H1 (cell line): Measurements from ENCODE around the gene ZFP91. TPM values are rescaled to one million over a fixed set of nuclear protein-coding genes. Genes with fewer than 3 reads are reported as not detected.

Experiments used
- CTCF ChIA-PET: fragments of 300-600 bp; sonication (Branson Sonifier 250); formaldehyde crosslinking; loops from one replicate; lab custom pipeline; 2021; ENCODE audit not compliant: partially characterized antibody; lab: Charles Lee
- POLR2A ChIA-PET: fragments of 300-600 bp; sonication (Branson Sonifier 250); formaldehyde crosslinking; loops from one replicate; lab custom pipeline; 2021; ENCODE audit warnings: inconsistent platforms; ENCODE audit not compliant: partially characterized antibody; lab: Charles Lee
- DNase-seq, 2 experiments: peaks; one replicate each; pipeline versions ENCODE4 v3.0.0 to v3.0.0-alpha.2; 2010 to 2022; ENCODE audit warnings: low spot score in 2 of 2, low read depth in 1 of 2, mixed read lengths in 1 of 2
- FAIRE-seq: peaks from 2 replicates; lab custom pipeline; 2011; peaks lifted over from hg19 to GRCh38; lab: Jason Lieb, UNC
- H2AFZ ChIP-seq: 2 replicates; pipeline ENCODE4 v1.8.1; 2012; ENCODE audit warnings: low read length, inconsistent platforms
- H2AK5ac ChIP-seq: 2 replicates; pipeline ENCODE4 v1.6.1; 2013; ENCODE audit warnings: low read depth, low read length
- H2BK120ac ChIP-seq: replicated peaks from 2 replicates; pipeline ENCODE3; 2013; ENCODE audit warnings: low read depth, low read length, inconsistent platforms
- H2BK12ac ChIP-seq: 2 replicates; pipeline ENCODE4 v1.6.1; 2013; ENCODE audit warnings: low read depth, low read length
- H2BK15ac ChIP-seq: 2 replicates; pipeline ENCODE4 v1.6.1; 2013; ENCODE audit warnings: low read length
- H2BK20ac ChIP-seq: 2 replicates; pipeline ENCODE4 v1.6.1; 2013; ENCODE audit warnings: low read length
- H2BK5ac ChIP-seq: 2 replicates; pipeline ENCODE4 v1.6.1; 2013; ENCODE audit warnings: low read depth, low read length
- H3K14ac ChIP-seq: 2 replicates; pipeline ENCODE4 v1.6.1; 2013; ENCODE audit warnings: inconsistent platforms; ENCODE audit not compliant: insufficient read length
- H3K18ac ChIP-seq: 2 replicates; pipeline ENCODE4 v1.6.1; 2013; ENCODE audit warnings: low read length; ENCODE audit errors: extremely low read depth
- H3K23ac ChIP-seq: 2 replicates; pipeline ENCODE4 v1.6.1; 2013; ENCODE audit warnings: inconsistent platforms; ENCODE audit not compliant: insufficient read length
- H3K23me2 ChIP-seq: 2 replicates; pipeline ENCODE4 v1.6.1; 2013; ENCODE audit warnings: low read depth, low read length
- H3K27ac ChIP-seq: 2 replicates; pipeline ENCODE4 v1.6.1; 2011; ENCODE audit warnings: low read depth, low read length, inconsistent platforms
- H3K27me3 ChIP-seq, 4 experiments: replicated peaks in 1 of 4; 1 replicate in 1 of 4; 2 replicates in 3 of 4; pipeline versions ENCODE4 v1.6.1 to v1.8.1; 2011 to 2013; ENCODE audit warnings: low read length in 3 of 4, mild to moderate bottlenecking in 3 of 4, inconsistent platforms in 2 of 4, mixed read lengths in 2 of 4, moderate library complexity in 1 of 4; ENCODE audit not compliant: control insufficient read depth in 3 of 4, insufficient read depth in 3 of 4; ENCODE audit errors: extremely low read depth in 1 of 4
- H3K36me3 ChIP-seq, 4 experiments: 2 replicates each; pipeline versions ENCODE4 v1.6.1 to v1.8.1; 2011 to 2013; ENCODE audit warnings: mild to moderate bottlenecking in 4 of 4, low read length in 3 of 4, moderate library complexity in 2 of 4, control low read depth in 1 of 4, inconsistent platforms in 1 of 4; ENCODE audit not compliant: insufficient read depth in 4 of 4, control insufficient read depth in 2 of 4
- H3K4ac ChIP-seq: replicated peaks from 2 replicates; pipeline ENCODE3; 2013; ENCODE audit warnings: low read length, low read depth, mixed read lengths, inconsistent platforms; ENCODE audit not compliant: insufficient read length
- H3K4me1 ChIP-seq, 4 experiments: replicated peaks in 1 of 4; 1 replicate in 1 of 4; 2 replicates in 3 of 4; pipeline versions ENCODE4 v1.6.1 to v1.8.1; 2011 to 2013; ENCODE audit warnings: low read length in 3 of 4, inconsistent platforms in 2 of 4, mixed read lengths in 1 of 4; ENCODE audit not compliant: insufficient read depth in 4 of 4, control insufficient read depth in 3 of 4
- H3K4me2 ChIP-seq, 2 experiments: 2 replicates each; pipeline versions ENCODE4 v1.6.1 to v1.8.1; 2011 to 2013; ENCODE audit warnings: low read depth in 2 of 2, low read length in 2 of 2, control low read depth in 1 of 2, inconsistent platforms in 1 of 2, mild to moderate bottlenecking in 1 of 2; ENCODE audit not compliant: insufficient read depth in 1 of 2
- H3K4me3 ChIP-seq, 4 experiments: fragments of 200-600, 300-600 bp in 1 of 4; sonication (generic), shearing (Covaris generic), sonication (Bioruptor Twin) in 1 of 4; 2 replicates each; pipeline versions ENCODE4 v1.5.1 to v1.8.1; 2011 to 2016; ENCODE audit warnings: low read length in 4 of 4, low read depth in 3 of 4, control low read depth in 2 of 4, inconsistent platforms in 2 of 4, mild to moderate bottlenecking in 2 of 4, mixed read lengths in 1 of 4, moderate library complexity in 1 of 4; ENCODE audit not compliant: insufficient read depth in 2 of 4; ENCODE audit errors: extremely low read depth in 1 of 4
- H3K56ac ChIP-seq: replicated peaks from 2 replicates; pipeline ENCODE3; 2013; ENCODE audit warnings: low read depth, mild to moderate bottlenecking, mixed read lengths, low read length, inconsistent platforms; ENCODE audit not compliant: insufficient read length
- H3K79me1 ChIP-seq: 2 replicates; pipeline ENCODE4 v1.6.1; 2013; ENCODE audit warnings: low read depth, low read length, control low read depth
- H3K79me2 ChIP-seq, 2 experiments: 2 replicates each; pipeline versions ENCODE4 v1.6.1 to v1.8.1; 2012 to 2013; ENCODE audit warnings: low read length in 2 of 2, mild to moderate bottlenecking in 2 of 2, inconsistent platforms in 1 of 2; ENCODE audit not compliant: insufficient read depth in 2 of 2, control insufficient read depth in 1 of 2
- H3K9ac ChIP-seq, 4 experiments: replicated peaks in 1 of 4; 1 replicate in 1 of 4; 2 replicates in 3 of 4; pipeline versions ENCODE4 v1.6.1 to v1.8.1; 2011 to 2013; ENCODE audit warnings: low read depth in 3 of 4, low read length in 3 of 4, control low read depth in 2 of 4, mild to moderate bottlenecking in 2 of 4, moderate library complexity in 2 of 4, inconsistent platforms in 1 of 4; ENCODE audit errors: extremely low read depth in 1 of 4
- H3K9me3 ChIP-seq, 2 experiments: 2 replicates each; pipeline versions ENCODE4 v1.6.1 to v1.8.1; 2012 to 2013; ENCODE audit warnings: mild to moderate bottlenecking in 2 of 2, moderate library complexity in 2 of 2, control low read depth in 1 of 2, inconsistent platforms in 1 of 2, low read depth in 1 of 2, low read length in 1 of 2, mixed read lengths in 1 of 2; ENCODE audit not compliant: insufficient read depth in 2 of 2
- H4K20me1 ChIP-seq, 2 experiments: replicated peaks in 1 of 2; 2 replicates each; pipeline versions ENCODE3 to v1.8.1; 2011 to 2013; ENCODE audit warnings: inconsistent platforms in 2 of 2, low read length in 2 of 2, mild to moderate bottlenecking in 1 of 2; ENCODE audit not compliant: insufficient read depth in 2 of 2, control insufficient read depth in 1 of 2
- H4K5ac ChIP-seq: 2 replicates; pipeline ENCODE4 v1.6.1; 2013; ENCODE audit warnings: low read length, low read depth, mixed read lengths, inconsistent platforms; ENCODE audit not compliant: insufficient read length
- H4K8ac ChIP-seq: 2 replicates; pipeline ENCODE4 v1.8.0; 2013; ENCODE audit warnings: mild to moderate bottlenecking, moderate library complexity, low read length, inconsistent platforms; ENCODE audit not compliant: insufficient read depth; ENCODE audit errors: extremely low read depth
- H4K91ac ChIP-seq: replicated peaks from 2 replicates; pipeline ENCODE3; 2013; ENCODE audit warnings: low read length, mixed read lengths, inconsistent platforms; ENCODE audit not compliant: insufficient read length
- EZH2 ChIP-seq: fragments of 200-600 bp; sonication (generic); IDR thresholded peaks from 2 replicates; pipeline ENCODE4 v1.7.1; 2012; ENCODE audit warnings: low read depth, mild to moderate bottlenecking, moderate library complexity, low read length, inconsistent platforms; ENCODE audit not compliant: severe bottlenecking
- HDAC6 ChIP-seq: IDR thresholded peaks from one replicate; pipeline ENCODE4 v1.7.1; 2012; ENCODE audit warnings: low read depth, mild to moderate bottlenecking, inconsistent platforms, low read length, moderate library complexity
- POLR2A ChIP-seq, 2 experiments: IDR thresholded peaks; 1 replicate in 1 of 2; 2 replicates in 1 of 2; pipeline ENCODE4 v1.6.1; 2011; ENCODE audit warnings: low read depth in 2 of 2, low read length in 2 of 2, mild to moderate bottlenecking in 2 of 2; ENCODE audit errors: control extremely low read depth in 1 of 2
- SP4 ChIP-seq: IDR thresholded peaks from 2 replicates; pipeline ENCODE4 v1.6.1; 2012; ENCODE audit warnings: low read length, inconsistent platforms
- YY1 ChIP-seq: IDR thresholded peaks from 2 replicates; pipeline ENCODE4 v1.6.1; 2011; ENCODE audit warnings: low read depth, mild to moderate bottlenecking, low read length
- WGBS, 2 experiments: shearing (Covaris generic) in 1 of 2; methylation state at CpG; one replicate each; pipeline versions ENCODE4 v1.1.6 to v1.1.7; 2013 to 2015; ENCODE audit warnings: low lambda C conversion rate in 2 of 2, mixed read lengths in 2 of 2, inconsistent platforms in 1 of 2, low coverage in 1 of 2, missing lambda C conversion rate in 1 of 2; ENCODE audit not compliant: insufficient replicate concordance in 2 of 2, insufficient coverage in 1 of 2, insufficient read length in 1 of 2; ENCODE audit errors: extremely low coverage in 1 of 2, missing lambda C conversion rate in 1 of 2; 5-methylcytosine and 5-hydroxymethylcytosine counted together
- polyA plus RNA-seq, 7 experiments: library from polyadenylated mRNA; depleted of rRNA in 3 of 7; stranded (reverse) in 5 of 7; unstranded in 2 of 7; fragments of >200 nt in 5 of 7; fragments of 200-250 nt in 2 of 7; gene quantifications; 1 replicate in 5 of 7; 2 replicates in 1 of 7; 4 replicates in 1 of 7; pipeline versions ENCODE4 v1.2.1 to v1.2.3, GENCODE V29; 2011 to 2013; ENCODE audit warnings: missing spikeins in 2 of 7, mixed read lengths in 2 of 7
- total RNA-seq: library from RNA; stranded (reverse); fragmentation: NEBNext Ultra II Directional; extraction: Animal tissue kit (Norgen Biotek cat#: 25700); gene quantifications from 2 replicates; pipeline ENCODE4 v1.2.1, GENCODE V29; 2021
- TF ChIP-seq, protein P1 (sequence below): IDR thresholded peaks from 2 replicates; pipeline ENCODE4 v1.6.1; 2012; ENCODE audit warnings: inconsistent platforms

Gene ZFP91
- total and polyA plus RNA-seq, 2 of the 8 experiments (the other 6 are each of a cell fraction or from before 2014, with no cell fraction given) = 10.7 to 29.0 TPM

DNA sequence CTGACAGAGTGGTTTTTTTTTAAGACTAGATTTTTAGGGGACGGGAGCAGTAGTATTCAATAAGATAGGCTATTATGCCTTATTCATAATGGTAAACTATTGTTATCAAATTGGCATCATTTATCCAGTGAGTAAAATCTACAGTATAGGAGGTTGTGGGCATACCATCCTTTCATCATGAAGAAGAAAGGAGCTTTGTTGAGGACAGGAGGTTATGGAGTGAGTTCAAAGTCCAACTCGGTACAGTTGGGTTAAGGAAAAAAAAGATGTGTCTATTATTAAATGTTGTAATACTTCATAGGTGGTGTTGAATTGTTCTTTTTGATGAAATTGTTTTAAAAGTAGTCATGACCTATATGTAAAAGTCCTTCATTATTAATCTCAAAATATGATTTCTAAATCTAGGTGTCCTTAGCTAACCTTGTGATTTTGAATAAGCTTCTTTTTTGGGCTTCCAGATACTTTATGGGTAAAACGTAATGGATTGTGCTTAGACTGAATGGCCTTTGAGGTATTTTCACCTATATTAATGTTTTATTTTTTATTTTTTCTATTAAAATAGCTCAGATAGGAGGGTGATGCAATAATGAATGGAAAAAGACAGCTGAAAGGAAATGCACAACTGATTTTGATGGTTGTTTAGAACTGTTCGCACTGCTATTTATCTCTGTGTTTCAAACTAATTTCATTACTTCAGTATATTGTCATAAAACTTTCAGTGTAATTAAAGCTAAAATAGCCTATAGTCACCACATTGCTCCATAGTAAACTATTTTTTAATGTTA is 28.3 kb downstream of the ZFP91 start:
- Histone ChIP-seq H2BK15ac (no peak overlapping the region), H4K91ac (no peak overlapping the region), H3K23ac (no peak overlapping the region), H3K9ac (no peak overlapping the region), H3K9me3 (no peaks in the 10 kb centered on the region), H2BK5ac (no peak overlapping the region), H3K4me2 (no peak overlapping the region), H2BK120ac (no peak overlapping the region), H3K36me3 (peaks cover 5 to 26% (median 17%) of the 10 kb centered on the region in 4 experiments), H2AFZ (no peak overlapping the region), H3K27me3 (no peaks in the 10 kb centered on the region), H4K5ac (no peak overlapping the region), H3K14ac (no peak overlapping the region), H3K27ac (no peak overlapping the region), H2AK5ac (no peak overlapping the region), H3K4me3 (no peak overlapping the region), H3K4me1 (peaks cover 0 to 3% (median 0%) of the 10 kb centered on the region in 4 experiments; a peak in 1 of 7 replicates), H2BK20ac (no peak overlapping the region), H3K56ac (no peak overlapping the region), H3K23me2 (no peaks in the 10 kb centered on the region), H3K4ac (no peak overlapping the region), H3K79me1 (no peaks in the 10 kb centered on the region; the same call in 1 of the 2 replicates), H2BK12ac (no peak overlapping the region), H3K79me2 (peaks cover 10 to 71% of the 10 kb centered on the region in 2 experiments; a peak in 3 of 4 replicates), H4K8ac (no peak overlapping the region), H3K18ac (no peak overlapping the region), H4K20me1 (peaks cover 3 to 10% of the 10 kb centered on the region in 2 experiments)
- ChIA-PET CTCF (interaction anchor here (0.6 to 2.4 kb wide), 5 partner anchors 11 to 1295 kb away, joined by 3 to 10 read pairs (median 3); no protein-coding TSS in a partner anchor), POLR2A (interaction anchor here (1.3 to 1.5 kb wide), 2 partner anchors 13 to 19 kb away, joined by 3 to 4 read pairs; no protein-coding TSS in a partner anchor)
- DNase-seq = no peak
- WGBS, 2 experiments = 87% methylated on average over 4 of the region's 4 CpGs; no CpG with 5 or more reads in 1 of the 2 experiments
- no peak for FAIRE-seq
- TF ChIP-seq SP4 = no peak
- no peak for TF ChIP-seq YY1
- TF ChIP-seq EZH2 = no peak
- no peak for TF ChIP-seq HDAC6
- TF ChIP-seq, protein P1, sequence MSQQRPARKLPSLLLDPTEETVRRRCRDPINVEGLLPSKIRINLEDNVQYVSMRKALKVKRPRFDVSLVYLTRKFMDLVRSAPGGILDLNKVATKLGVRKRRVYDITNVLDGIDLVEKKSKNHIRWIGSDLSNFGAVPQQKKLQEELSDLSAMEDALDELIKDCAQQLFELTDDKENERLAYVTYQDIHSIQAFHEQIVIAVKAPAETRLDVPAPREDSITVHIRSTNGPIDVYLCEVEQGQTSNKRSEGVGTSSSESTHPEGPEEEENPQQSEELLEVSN = no peak
- no peak for TF ChIP-seq POLR2A (IDR thresholded peaks at IDR 0.05; ENCODE audit: control extremely low read depth in 1 of 2, low read depth in 2 of 2, low read length in 2 of 2)
